Fibroblast of villous mesenchyme (primary cell): ENCODE measurements around the gene PARD6G. TPM values are rescaled to one million over a fixed set of nuclear protein-coding genes. Genes with fewer than 3 reads are reported as not detected.

Experiments used
- DNase-seq: peaks from one replicate; pipeline ENCODE4 v3.0.0-alpha.2; 2010; ENCODE audit warnings: low read depth
- H3K4me3 ChIP-seq: 2 replicates; pipeline ENCODE4 v1.5.1; 2011; ENCODE audit warnings: low read depth, mild to moderate bottlenecking, low read length
- CTCF ChIP-seq: IDR thresholded peaks from 2 replicates; pipeline ENCODE4 v1.5.1; 2012; ENCODE audit warnings: low read depth, mild to moderate bottlenecking, low read length; ENCODE audit not compliant: insufficient read depth
- total RNA-seq: library from RNA; depleted of rRNA; stranded (reverse); fragments of >200 nt; gene quantifications from 2 replicates; pipeline ENCODE4 v1.2.3, GENCODE V29; 2012

Gene PARD6G
- total RNA-seq, 1 donor, result 1.7 TPM

- no peak overlapping the region for H3K4me3 ChIP-seq
- TF ChIP-seq CTCF, result no peak
- no peak for DNase-seq
These were observed 6.7 kb upstream of the PARD6G start for GRCh38 chr18:80253871-80254492.

GRCh38 chr18:80253236-80253635, 5.9 kb upstream of the PARD6G start:
- TF ChIP-seq CTCF, result no peak
- no peak for DNase-seq
- H3K4me3 ChIP-seq, result no peak overlapping the region

DNA sequence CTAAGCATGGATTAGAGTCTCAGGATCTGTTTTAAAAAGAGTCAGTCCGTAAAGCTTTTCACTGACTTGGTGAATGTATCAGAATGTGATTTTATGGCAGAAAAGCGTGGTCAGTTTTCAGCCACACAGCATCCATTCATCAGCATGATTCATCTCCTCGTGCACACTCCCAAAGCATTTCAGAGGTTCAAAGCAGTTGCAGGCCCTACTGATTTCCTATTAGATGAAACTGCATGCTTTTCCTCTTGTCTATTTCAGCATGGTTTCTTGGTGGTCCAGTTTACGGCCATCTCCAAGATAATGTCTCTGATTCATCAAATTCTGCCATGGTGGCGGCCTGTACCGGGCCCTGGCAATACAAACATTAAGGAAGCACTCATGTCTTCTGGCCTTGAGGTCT, 4.8 kb upstream of the PARD6G start:
- no peak for TF ChIP-seq CTCF
- DNase-seq, result peak; percentile 23
- no peak overlapping the region for H3K4me3 ChIP-seq

- TF ChIP-seq CTCF, result no peak
- DNase-seq, result no peak
These were observed 4.4 kb upstream of the PARD6G start for GRCh38 chr18:80251700-80252099.

DNA sequence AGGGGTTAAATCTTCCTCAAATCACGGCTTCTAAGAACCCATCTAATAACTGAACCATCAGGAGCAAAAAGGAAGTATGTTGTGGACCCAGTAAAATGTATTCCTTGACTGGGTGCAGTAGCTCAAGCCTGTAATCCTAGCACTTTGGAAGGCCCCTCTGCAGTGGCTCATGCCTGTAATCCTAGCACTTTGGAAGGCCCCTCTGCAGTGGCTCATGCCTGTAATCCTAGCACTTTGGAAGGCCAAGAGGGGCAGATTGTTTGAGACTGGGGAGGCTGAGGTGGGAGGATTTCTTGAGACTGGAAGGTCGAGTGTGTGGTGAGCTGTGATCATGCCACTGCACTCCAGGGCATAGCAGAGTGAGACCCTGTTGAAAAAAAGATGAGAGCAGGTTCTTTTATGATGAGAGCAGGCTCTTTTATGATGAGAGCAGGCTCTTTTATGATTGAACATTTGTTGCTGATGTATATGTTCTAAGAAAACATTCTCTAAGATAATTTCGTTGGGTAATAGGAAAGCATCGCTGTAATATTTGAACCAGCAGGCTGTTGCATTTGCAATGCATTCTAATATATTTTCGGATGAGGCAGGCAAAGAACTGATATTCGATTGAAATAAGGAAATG, 3.5 kb upstream of the PARD6G start:
- TF ChIP-seq CTCF, result no peak
- DNase-seq, result no peak

More at GRCh38 chr18:80251700-80252099, 4.4 kb upstream of the PARD6G start:
- H3K4me3 ChIP-seq, result no peak overlapping the region

GRCh38 chr18:80249217-80250093, 2.1 kb upstream of the PARD6G start:
- no peak overlapping the region for H3K4me3 ChIP-seq
- no peak for TF ChIP-seq CTCF
- no peak for DNase-seq

More for the DNA sequence above, 3.5 kb upstream of the PARD6G start:
- H3K4me3 ChIP-seq, result no peak overlapping the region
